ENCODE results near the gene PAK1.

PAK1 gene

GRCh38 chr11:77487790-77488189 is 13.9 kb upstream of the PAK1 start:
- no peaks in the 10 kb centered on the region for H3K36me3 ChIP-seq (ENCODE audit: insufficient read depth, low read length)
- H3K4me3 ChIP-seq (ENCODE audit: low read depth, low read length, poor library complexity, severe bottlenecking), result no peak overlapping the region
- no peaks in the 10 kb centered on the region for H3K79me2 ChIP-seq (ENCODE audit: insufficient read depth, low read length)
- no peaks in the 10 kb centered on the region for H3F3A ChIP-seq (ENCODE audit: insufficient read depth, low read length)
- no peaks in the 10 kb centered on the region for H4K20me1 ChIP-seq (ENCODE audit: insufficient read depth, low read length)
- H3K27ac ChIP-seq (ENCODE audit: low read depth, low read length, poor library complexity, severe bottlenecking), result no peak overlapping the region
- H2AFZ ChIP-seq (ENCODE audit: low read length), result no peak overlapping the region
- no peaks in the 10 kb centered on the region for H3K9me2 ChIP-seq (ENCODE audit: low read depth, low read length)
- H3K4me1 ChIP-seq (ENCODE audit: insufficient read depth, low read length, severe bottlenecking), result no peaks in the 10 kb centered on the region
- no peak overlapping the region for H3K9ac ChIP-seq (ENCODE audit: low read length)
- no peak overlapping the region for H3K4me2 ChIP-seq (ENCODE audit: low read length)
- no peak for TF ChIP-seq CTCF (IDR thresholded peaks at IDR 0.05; ENCODE audit: low read length)
- no peak for TF ChIP-seq EZH2 (IDR thresholded peaks at IDR 0.05; ENCODE audit: borderline replicate concordance, low read length)
- H3K27me3 ChIP-seq (ENCODE audit: insufficient read depth, low read length), result no peaks in the 10 kb centered on the region
- no peaks in the 10 kb centered on the region for H3K9me3 ChIP-seq (ENCODE audit: low read length)

- Histone ChIP-seq H3K4me2 (ENCODE audit: low read length) (no peak overlapping the region), H3K9ac (ENCODE audit: low read length) (no peak overlapping the region), H3K4me1 (ENCODE audit: insufficient read depth, low read length, severe bottlenecking) (no peaks in the 10 kb centered on the region), H4K20me1 (ENCODE audit: insufficient read depth, low read length) (no peaks in the 10 kb centered on the region), H3K27ac (ENCODE audit: low read depth, low read length, poor library complexity, severe bottlenecking) (no peak overlapping the region), H3K36me3 (ENCODE audit: insufficient read depth, low read length) (no peaks in the 10 kb centered on the region), H3K9me2 (ENCODE audit: low read depth, low read length) (no peaks in the 10 kb centered on the region), H3K9me3 (ENCODE audit: low read length) (no peaks in the 10 kb centered on the region), H3K27me3 (ENCODE audit: insufficient read depth, low read length) (no peaks in the 10 kb centered on the region), H3K79me2 (ENCODE audit: insufficient read depth, low read length) (no peaks in the 10 kb centered on the region), H2AFZ (ENCODE audit: low read length) (no peak overlapping the region), H3K4me3 (ENCODE audit: low read depth, low read length, poor library complexity, severe bottlenecking) (no peak overlapping the region), H3F3A (ENCODE audit: insufficient read depth, low read length) (no peaks in the 10 kb centered on the region)
- TF ChIP-seq CTCF (IDR thresholded peaks at IDR 0.05; ENCODE audit: low read length), result no peak
- no peak for TF ChIP-seq EZH2 (IDR thresholded peaks at IDR 0.05; ENCODE audit: borderline replicate concordance, low read length)
Measured at GRCh38 chr11:77479746-77480352, 6.0 kb upstream of the PAK1 start.

GRCh38 chr11:77475206-77475605 is 1.3 kb upstream of the PAK1 start:
- Histone ChIP-seq H3K9ac (ENCODE audit: low read length) (no peak overlapping the region), H3K36me3 (ENCODE audit: insufficient read depth, low read length) (no peaks in the 10 kb centered on the region)

More at GRCh38 chr11:77475206-77475605, 1.3 kb upstream of the PAK1 start:
- H3K4me2 ChIP-seq (ENCODE audit: low read length), result no peak overlapping the region
- no peaks in the 10 kb centered on the region for H3K27me3 ChIP-seq (ENCODE audit: insufficient read depth, low read length)
- H3K4me1 ChIP-seq (ENCODE audit: insufficient read depth, low read length, severe bottlenecking), result no peaks in the 10 kb centered on the region
- H3K79me2 ChIP-seq (ENCODE audit: insufficient read depth, low read length), result no peaks in the 10 kb centered on the region
- TF ChIP-seq EZH2 (IDR thresholded peaks at IDR 0.05; ENCODE audit: borderline replicate concordance, low read length) (no peak), CTCF (IDR thresholded peaks at IDR 0.05; ENCODE audit: low read length) (no peak)
- H3K9me3 ChIP-seq (ENCODE audit: low read length), result no peaks in the 10 kb centered on the region
- no peak overlapping the region for H2AFZ ChIP-seq (ENCODE audit: low read length)
- 0 out of 2 replicates have a peak, but pooled peaks cover 3% of the 10 kb centered on the region for H3F3A ChIP-seq (ENCODE audit: insufficient read depth, low read length)
- H3K9me2 ChIP-seq (ENCODE audit: low read depth, low read length), result no peaks in the 10 kb centered on the region
- no peak overlapping the region for H3K4me3 ChIP-seq (ENCODE audit: low read depth, low read length, poor library complexity, severe bottlenecking)
- no peaks in the 10 kb centered on the region for H4K20me1 ChIP-seq (ENCODE audit: insufficient read depth, low read length)
- no peak overlapping the region for H3K27ac ChIP-seq (ENCODE audit: low read depth, low read length, poor library complexity, severe bottlenecking)
